CD4-positive, alpha-beta T cell treated with Interleukin-15 for 4 hours (primary cell): ENCODE measurements around the gene PTPRF.
"Not testable (repeated sequence)": the region's sequence is repeated elsewhere in the genome, so short reads cannot be mapped to it uniquely, and the experiment has no call there.

Experiments used
- DNase-seq: peaks from one replicate; pipeline ENCODE4 v3.0.0-alpha.2; 2020; ENCODE audit warnings: low spot score

Gene PTPRF

DNA sequence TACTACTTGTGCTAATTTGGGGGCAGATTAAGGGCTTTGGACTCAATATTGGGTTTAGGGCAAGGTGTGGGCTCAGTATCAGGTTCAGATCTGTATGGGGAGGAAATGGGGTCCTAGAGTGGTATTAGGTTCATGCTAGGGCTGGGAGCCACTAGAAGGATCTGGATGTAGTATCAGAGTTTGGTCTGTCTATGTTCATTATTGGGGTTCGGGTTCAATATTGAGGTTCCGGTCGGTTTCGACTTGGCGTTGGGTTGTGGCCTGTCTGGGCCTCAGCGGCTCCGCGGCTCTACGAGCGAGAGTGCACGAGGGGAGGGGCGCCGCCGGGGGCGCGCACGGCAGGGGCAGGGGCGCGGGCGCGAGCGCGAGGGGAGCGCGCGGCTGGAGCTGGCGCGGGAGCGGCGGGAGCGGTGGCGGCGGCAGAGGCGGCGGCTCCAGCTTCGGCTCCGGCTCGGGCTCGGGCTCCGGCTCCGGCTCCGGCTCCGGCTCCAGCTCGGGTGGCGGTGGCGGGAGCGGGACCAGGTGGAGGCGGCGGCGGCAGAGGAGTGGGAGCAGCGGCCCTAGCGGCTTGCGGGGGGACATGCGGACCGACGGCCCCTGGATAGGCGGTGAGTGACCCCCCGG lies at the start of gene PTPRF:
Gene PTPRF, plus strand, starts transcription at position 401 of the 624 bp plus-strand sequence. CDS start 14,193 bp downstream, outside the sequence.
- DNase-seq: no peak

DNA sequence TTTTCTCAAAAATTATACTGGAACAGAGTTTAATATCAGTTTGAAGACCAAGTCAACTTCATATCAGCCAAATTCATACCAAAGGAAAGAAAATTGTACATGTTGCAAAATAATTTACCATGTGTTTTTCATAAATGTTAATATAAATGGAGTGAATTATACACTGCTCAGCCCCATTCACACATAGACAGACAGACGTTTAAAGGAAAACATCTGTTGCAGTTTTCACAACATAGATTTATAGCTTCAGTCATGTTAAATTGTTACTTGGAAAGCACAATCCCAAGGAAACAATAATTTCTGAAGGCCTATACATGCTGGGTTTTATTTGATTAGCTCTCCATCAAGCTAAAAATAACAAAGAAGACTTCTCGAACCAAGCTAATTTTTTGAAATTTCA lies 49.2 kb upstream of the PTPRF start:
- no peak for DNase-seq

- DNase-seq: no peak
Observed at GRCh38 chr1:43482215-43482614, 48.5 kb upstream of the PTPRF start.

GRCh38 chr1:43484367-43484766 lies 46.3 kb upstream of the PTPRF start:
- DNase-seq: no peak

GRCh38 chr1:43488165-43488564 lies 42.5 kb upstream of the PTPRF start:
- DNase-seq: no peak

DNA sequence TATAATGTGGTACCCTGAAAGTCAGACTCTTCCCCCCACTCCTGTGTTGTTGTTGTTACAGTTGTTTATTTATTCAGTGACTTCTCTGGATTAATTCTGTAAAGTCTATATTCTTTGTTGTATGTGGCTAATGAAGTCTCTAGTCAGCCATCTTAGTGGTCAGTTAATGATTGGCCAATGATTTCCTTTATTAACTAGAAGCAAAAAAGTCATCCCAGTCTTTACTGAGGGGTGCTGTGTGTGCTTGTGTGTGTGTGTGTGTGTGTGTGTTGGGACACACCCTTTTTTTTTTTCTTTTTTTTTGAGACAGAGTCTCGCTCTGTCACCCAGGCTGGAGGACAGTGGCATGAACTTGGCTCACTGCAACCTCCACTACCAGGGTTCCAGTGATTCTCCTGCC lies 39.6 kb upstream of the PTPRF start:
- DNase-seq: no peak

DNA sequence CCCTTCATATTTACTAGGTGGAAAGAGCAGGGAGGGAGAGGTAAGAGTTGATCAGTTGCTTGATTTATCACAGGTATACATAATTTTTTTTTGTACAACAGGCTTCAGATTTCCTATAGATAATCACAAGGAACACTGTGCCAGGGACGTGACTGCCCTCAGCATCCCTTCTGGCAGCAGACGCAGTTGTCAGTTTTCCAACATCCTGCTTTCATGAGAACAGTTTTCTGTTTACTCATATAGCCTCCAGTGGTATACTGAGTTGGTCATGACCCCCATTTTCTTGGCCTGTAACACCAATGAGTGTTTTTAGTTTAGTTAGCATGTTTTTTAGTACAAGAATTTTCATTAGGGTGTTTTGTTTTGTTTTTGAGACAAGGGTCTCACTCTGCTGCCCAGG lies 37.9 kb upstream of the PTPRF start:
- DNase-seq: no peak

DNA sequence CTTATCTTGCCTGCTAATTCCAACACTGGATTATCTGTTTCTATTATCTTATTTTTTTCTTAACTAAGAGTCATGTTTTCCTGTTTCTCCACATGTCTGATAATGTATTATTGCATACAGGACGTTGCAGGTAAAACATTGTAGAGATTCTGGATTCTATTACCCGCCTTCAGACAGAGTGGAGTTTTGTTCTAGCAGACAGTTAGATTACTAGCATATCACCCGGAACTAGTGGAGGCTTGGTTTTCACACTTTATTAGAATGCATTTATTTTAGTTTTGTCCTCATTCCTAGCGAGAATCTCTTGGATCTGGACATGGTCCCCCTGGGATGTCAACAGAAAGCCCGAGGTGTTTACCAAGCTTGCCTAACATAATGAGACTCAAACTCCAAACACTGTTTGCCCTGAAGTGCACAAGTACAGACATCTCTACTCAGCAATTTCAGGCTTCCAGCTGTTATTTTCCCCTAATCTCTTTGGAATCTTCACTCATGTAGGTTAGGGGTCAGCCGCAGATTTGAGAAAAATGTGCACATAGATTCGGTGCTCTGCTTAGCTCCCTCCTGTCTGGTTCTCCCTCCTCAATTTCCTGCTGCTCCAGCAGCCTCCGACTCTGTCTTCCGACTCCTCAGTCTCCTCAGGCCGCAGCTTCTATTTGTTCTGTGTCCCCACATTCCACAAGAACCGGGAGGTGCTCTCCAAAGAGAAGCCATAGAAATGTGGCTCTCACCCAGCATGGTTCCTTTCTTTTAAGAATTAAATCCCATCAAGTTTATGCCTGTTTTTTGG lies 36.8 kb upstream of the PTPRF start:
- DNase-seq: no peak

GRCh38 chr1:43495204-43495603 lies 35.5 kb upstream of the PTPRF start:
- DNase-seq: no peak

DNA sequence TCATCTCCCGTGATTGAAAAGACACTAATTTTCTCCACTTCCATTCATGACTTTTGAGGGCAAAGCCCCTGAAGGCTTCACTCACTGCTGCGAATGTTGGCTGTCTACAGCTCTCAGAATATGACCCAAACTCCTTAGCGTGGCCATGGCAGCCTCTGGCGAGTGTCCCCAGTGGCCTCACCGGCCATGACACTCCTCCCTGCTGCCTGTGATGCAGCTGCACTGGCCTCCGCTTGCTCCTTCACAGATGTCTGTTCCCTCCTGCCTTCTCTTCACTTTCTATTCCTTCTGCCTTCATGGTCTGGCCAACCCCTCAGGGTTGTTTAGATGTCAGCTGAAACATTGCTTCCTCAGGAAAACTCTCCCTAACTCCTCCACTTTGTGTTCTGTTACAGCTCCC lies 30.8 kb upstream of the PTPRF start:
- DNase-seq: no peak

- not testable (repeated sequence) for DNase-seq
Observed at GRCh38 chr1:43501806-43502205, 28.9 kb upstream of the PTPRF start.

GRCh38 chr1:43503534-43503933 lies 27.1 kb upstream of the PTPRF start:
- no peak for DNase-seq

- no peak for DNase-seq
Observed at GRCh38 chr1:43505077-43505780, 25.5 kb upstream of the PTPRF start.

DNA sequence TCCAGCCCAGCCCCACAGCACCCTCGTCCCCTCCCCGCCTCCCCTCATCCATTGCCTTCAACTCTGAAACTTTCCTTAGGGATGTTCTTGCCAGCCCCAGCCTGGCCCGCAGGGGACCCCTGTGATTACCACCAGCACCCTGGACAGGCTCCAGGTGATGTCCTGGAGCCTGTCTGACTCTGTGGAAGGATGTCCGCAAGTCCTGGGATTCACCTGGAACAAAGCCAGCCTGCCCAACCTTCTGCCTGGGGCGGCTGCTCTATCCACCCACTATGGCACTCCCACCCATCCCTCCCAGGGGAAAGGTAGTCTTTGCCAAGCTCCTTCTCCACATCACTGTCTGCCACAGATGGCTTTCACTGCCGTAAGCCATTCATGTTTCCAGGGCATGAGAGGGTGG lies 24.4 kb upstream of the PTPRF start:
- DNase-seq: no peak

- no peak for DNase-seq
Observed at GRCh38 chr1:43507296-43508295, 23.1 kb upstream of the PTPRF start.

DNA sequence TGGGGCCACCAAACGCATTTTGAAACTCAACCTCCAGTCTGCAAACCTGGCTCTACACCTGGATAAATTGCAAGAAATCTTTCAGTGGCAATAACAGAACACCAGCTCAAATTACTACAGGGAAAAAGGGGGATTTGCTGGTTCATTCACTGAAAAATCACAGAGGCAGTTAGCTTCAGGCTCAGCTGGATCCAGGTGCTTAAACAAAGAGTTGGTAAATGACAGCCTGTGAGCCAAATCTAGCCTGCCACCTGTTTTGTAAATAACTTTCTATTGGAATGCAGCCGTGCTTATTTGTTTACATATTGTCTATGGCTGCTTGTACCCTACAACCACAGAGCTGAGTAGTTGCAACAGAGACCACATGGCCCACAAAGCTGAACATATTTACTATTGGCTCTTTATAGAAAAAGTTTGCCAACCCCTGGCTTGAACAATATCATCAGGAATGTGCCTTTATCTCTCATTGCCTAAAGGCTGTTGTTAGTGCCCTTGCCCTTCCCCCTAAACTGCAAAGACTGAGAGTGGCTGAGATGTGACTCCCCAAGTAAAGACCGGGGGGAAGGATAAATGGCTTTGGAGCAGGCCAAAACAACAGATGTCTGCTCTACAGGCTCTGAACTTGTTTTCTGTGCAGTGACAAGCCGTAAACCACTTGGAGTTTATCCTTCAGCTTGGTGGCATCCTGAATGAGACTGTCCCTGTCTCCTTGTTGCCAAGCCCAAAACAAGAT lies 21.5 kb upstream of the PTPRF start:
- DNase-seq: no peak

- no peak for DNase-seq
Observed at GRCh38 chr1:43509740-43510375, 20.8 kb upstream of the PTPRF start.

DNA sequence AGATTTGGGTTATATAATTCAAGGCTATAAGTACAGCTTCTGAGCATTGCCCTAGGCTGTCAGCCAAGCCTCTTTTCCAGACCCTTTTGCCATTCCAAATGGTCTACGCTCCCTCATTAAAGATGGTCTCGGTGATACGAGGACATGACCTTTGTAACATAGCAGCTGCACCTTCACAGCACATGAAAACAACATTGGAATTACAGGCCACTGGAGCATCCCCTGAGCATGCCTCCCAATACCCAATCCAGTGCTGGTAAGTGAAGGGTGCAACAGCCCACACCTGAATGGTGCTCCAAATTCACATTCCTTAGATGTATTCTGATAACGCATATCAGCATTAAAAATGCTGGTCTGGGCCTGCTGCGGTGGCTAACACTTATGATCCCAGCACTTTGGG lies 20.1 kb upstream of the PTPRF start:
- DNase-seq: no peak

GRCh38 chr1:43511394-43511793 lies 19.3 kb upstream of the PTPRF start:
- DNase-seq: no peak

DNA sequence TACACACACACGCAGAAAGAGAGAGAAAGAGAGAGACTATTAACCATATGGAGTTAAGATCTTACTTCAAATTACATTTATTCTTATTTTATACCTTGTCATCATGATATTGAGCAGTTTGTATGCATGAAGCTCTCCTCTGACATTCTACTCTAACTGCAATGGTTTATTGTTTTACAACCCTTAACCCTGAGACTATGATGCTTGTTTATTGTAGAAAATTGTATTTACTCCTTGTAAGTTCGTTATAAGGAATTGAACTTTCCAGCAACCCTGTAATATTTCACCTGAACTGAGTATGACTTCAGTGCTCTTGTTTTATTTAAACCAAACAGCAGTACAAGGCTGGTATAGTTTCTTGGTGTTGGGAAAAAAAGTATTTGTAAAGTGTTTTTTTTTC lies 18.6 kb upstream of the PTPRF start:
- DNase-seq: no peak

DNA sequence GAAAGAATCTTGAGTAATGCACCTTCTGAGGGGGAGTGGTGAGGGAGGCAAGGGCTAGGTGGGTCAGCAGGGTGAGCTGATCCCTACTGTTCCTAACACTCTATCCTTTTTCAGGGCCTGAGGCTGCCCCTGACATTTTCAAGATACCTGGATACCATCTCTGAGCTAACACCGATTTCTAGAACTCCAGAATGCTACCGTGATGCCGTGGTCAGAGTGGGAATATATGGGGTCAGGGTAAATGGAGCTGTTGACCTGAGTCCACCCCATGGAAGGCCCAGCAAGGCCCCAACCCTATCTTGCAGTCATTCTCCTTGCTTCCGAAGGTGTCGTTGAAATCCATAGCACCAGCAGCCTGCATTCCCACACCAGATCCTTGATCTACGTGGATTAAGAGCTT lies 18.0 kb upstream of the PTPRF start:
- no peak for DNase-seq
